ENCODE data around the gene BTN1A1. TPM values are rescaled to one million over a fixed set of nuclear protein-coding genes. Genes with fewer than 3 reads are reported as not detected.
A peak's percentile ranks its signal among the peaks of the same experiment; 100 is the strongest.

BTN1A1 gene
- total RNA-seq, 1 donor from 2014 or later = not detected

- H3K4me1 Mint-ChIP-seq (ENCODE audit: low read depth) = peaks cover 31% of the 10 kb centered on the region
- H3K4me3 Mint-ChIP-seq (ENCODE audit: unreplicated experiment) = peak overlapping the region; percentile 89
- peaks cover 8% of the 10 kb centered on the region for H3K36me3 Mint-ChIP-seq (ENCODE audit: low read depth)
- H3K27me3 Mint-ChIP-seq (ENCODE audit: low read depth) = no peaks in the 10 kb centered on the region
- peak overlapping the region; percentile 84 for H3K27ac Mint-ChIP-seq (ENCODE audit: unreplicated experiment)
- DNase-seq (ENCODE audit: low spot score) = no peak
- H3K9me3 Mint-ChIP-seq (ENCODE audit: low read depth) = peaks cover 5% of the 10 kb centered on the region
- no peak for TF ChIP-seq CTCF (IDR thresholded peaks at IDR 0.05)
Measured at GRCh38 chr6:26473429-26473757, 26.7 kb upstream of the BTN1A1 start.

- DNase-seq (ENCODE audit: low spot score) = no peak
- peaks cover 35% of the 10 kb centered on the region for H3K4me1 Mint-ChIP-seq (ENCODE audit: low read depth)
- H3K27me3 Mint-ChIP-seq (ENCODE audit: low read depth) = no peaks in the 10 kb centered on the region
- H3K4me3 Mint-ChIP-seq (ENCODE audit: unreplicated experiment) = peak overlapping the region; percentile 89
- peaks cover 3% of the 10 kb centered on the region for H3K36me3 Mint-ChIP-seq (ENCODE audit: low read depth)
- peak overlapping the region; percentile 96 for H3K27ac Mint-ChIP-seq (ENCODE audit: unreplicated experiment)
- TF ChIP-seq CTCF (IDR thresholded peaks at IDR 0.05) = no peak
- peaks cover 5% of the 10 kb centered on the region for H3K9me3 Mint-ChIP-seq (ENCODE audit: low read depth)
Measured at GRCh38 chr6:26473758-26474438, 26.2 kb upstream of the BTN1A1 start.

GRCh38 chr6:26474439-26474881, 25.6 kb upstream of the BTN1A1 start:
- Mint-ChIP-seq H3K9me3 (ENCODE audit: low read depth) (peaks cover 5% of the 10 kb centered on the region), H3K27me3 (ENCODE audit: low read depth) (no peaks in the 10 kb centered on the region), H3K4me3 (ENCODE audit: unreplicated experiment) (peak overlapping the region; percentile 89), H3K27ac (ENCODE audit: unreplicated experiment) (peak overlapping the region; percentile 96), H3K36me3 (ENCODE audit: low read depth) (no peaks in the 10 kb centered on the region), H3K4me1 (ENCODE audit: low read depth) (peaks cover 39% of the 10 kb centered on the region)
- peak; percentile 6 for TF ChIP-seq CTCF (IDR thresholded peaks at IDR 0.05)
- DNase-seq (ENCODE audit: low spot score) = no peak

- Mint-ChIP-seq H3K36me3 (ENCODE audit: low read depth) (no peaks in the 10 kb centered on the region), H3K9me3 (ENCODE audit: low read depth) (peaks cover 9% of the 10 kb centered on the region), H3K27me3 (ENCODE audit: low read depth) (no peaks in the 10 kb centered on the region), H3K27ac (ENCODE audit: unreplicated experiment) (no peak overlapping the region), H3K4me3 (ENCODE audit: unreplicated experiment) (no peak overlapping the region), H3K4me1 (ENCODE audit: low read depth) (peaks cover 39% of the 10 kb centered on the region)
- no peak for DNase-seq (ENCODE audit: low spot score)
- TF ChIP-seq CTCF (IDR thresholded peaks at IDR 0.05) = no peak
Measured at GRCh38 chr6:26475823-26476729, 24.0 kb upstream of the BTN1A1 start.

GRCh38 chr6:26476896-26477295, 23.2 kb upstream of the BTN1A1 start:
- no peak overlapping the region for H3K4me3 Mint-ChIP-seq (ENCODE audit: unreplicated experiment)
- H3K27ac Mint-ChIP-seq (ENCODE audit: unreplicated experiment) = no peak overlapping the region
- TF ChIP-seq CTCF (IDR thresholded peaks at IDR 0.05) = no peak

More at GRCh38 chr6:26476896-26477295, 23.2 kb upstream of the BTN1A1 start:
- Mint-ChIP-seq H3K36me3 (ENCODE audit: low read depth) (no peaks in the 10 kb centered on the region), H3K4me1 (ENCODE audit: low read depth) (peaks cover 39% of the 10 kb centered on the region), H3K9me3 (ENCODE audit: low read depth) (peaks cover 4% of the 10 kb centered on the region), H3K27me3 (ENCODE audit: low read depth) (no peaks in the 10 kb centered on the region)
- DNase-seq (ENCODE audit: low spot score) = no peak

Measured in chondrocyte (in vitro differentiated cells).